Osteoblast (primary cell): Measurements from ENCODE around the gene SLCO2B1. TPM values are rescaled to one million over a fixed set of nuclear protein-coding genes. Genes with fewer than 3 reads are reported as not detected.
A peak's percentile ranks its signal among the peaks of the same experiment; 100 is the strongest.

Experiments
- DNase-seq: peaks from one replicate; pipeline ENCODE4 v3.0.0; 2011; ENCODE audit warnings: low spot score, mixed read lengths; ENCODE audit not compliant: insufficient read length; ENCODE audit errors: missing footprints
- H2AFZ ChIP-seq: 2 replicates; pipeline ENCODE4 v1.6.0; 2011; ENCODE audit warnings: mild to moderate bottlenecking, low read length
- H3K27ac ChIP-seq: 2 replicates; pipeline ENCODE4 v1.5.1; 2011; ENCODE audit warnings: mild to moderate bottlenecking, low read depth, low read length, moderate library complexity
- H3K27me3 ChIP-seq: 2 replicates; pipeline ENCODE4 v1.6.0; 2012; ENCODE audit warnings: mild to moderate bottlenecking, control low read depth, inconsistent platforms, low read length, moderate library complexity; ENCODE audit not compliant: insufficient read depth
- H3K36me3 ChIP-seq: 2 replicates; pipeline ENCODE4 v1.5.1; 2011; ENCODE audit warnings: mild to moderate bottlenecking, low read length, control low read depth, moderate library complexity; ENCODE audit not compliant: insufficient read depth
- H3K4me1 ChIP-seq: 2 replicates; pipeline ENCODE4 v1.5.1; 2011; ENCODE audit warnings: mild to moderate bottlenecking, low read length, control low read depth, moderate library complexity; ENCODE audit not compliant: insufficient read depth
- H3K4me2 ChIP-seq: 2 replicates; pipeline ENCODE4 v1.6.0; 2011; ENCODE audit warnings: mild to moderate bottlenecking, low read length; ENCODE audit not compliant: insufficient read depth
- H3K4me3 ChIP-seq: fragments of 200-600 bp; sonication (generic); 3 replicates; pipeline ENCODE4 v1.5.1; 2012; ENCODE audit warnings: mild to moderate bottlenecking, low read length, inconsistent platforms; ENCODE audit not compliant: insufficient read depth
- H3K79me2 ChIP-seq: 2 replicates; pipeline ENCODE4 v1.6.0; 2012; ENCODE audit warnings: mild to moderate bottlenecking, low read length, control low read depth, inconsistent platforms; ENCODE audit not compliant: insufficient read depth
- H3K9me3 ChIP-seq: 2 replicates; pipeline ENCODE4 v1.5.1; 2011; ENCODE audit warnings: low read depth, low read length, control low read depth
- H4K20me1 ChIP-seq: 2 replicates; pipeline ENCODE4 v1.6.0; 2012; ENCODE audit warnings: mild to moderate bottlenecking, low read length, control low read depth; ENCODE audit not compliant: insufficient read depth
- CTCF ChIP-seq: IDR thresholded peaks from 2 replicates; pipeline ENCODE4 v1.5.1; 2011; ENCODE audit warnings: mild to moderate bottlenecking, low read depth, low read length, moderate library complexity; ENCODE audit errors: extremely low read depth
- total RNA-seq: library from RNA; depleted of rRNA; stranded (reverse); fragments of >200 nt; gene quantifications from 2 replicates; pipeline ENCODE4 v1.2.3, GENCODE V29; 2012

The SLCO2B1 gene
- total RNA-seq, 1 donor = 0.72 TPM

GRCh38 chr11:75140269-75141138 lies 10.4 kb upstream of the SLCO2B1 start:
- H3K4me2 ChIP-seq = no peak overlapping the region
- no peaks in the 10 kb centered on the region for H3K9me3 ChIP-seq
- no peak overlapping the region for H3K4me3 ChIP-seq
- TF ChIP-seq CTCF = peak; percentile 94
- no peaks in the 10 kb centered on the region for H4K20me1 ChIP-seq
- H3K36me3 ChIP-seq = no peaks in the 10 kb centered on the region
- no peak overlapping the region for H2AFZ ChIP-seq
- no peaks in the 10 kb centered on the region for H3K79me2 ChIP-seq
- no peak overlapping the region for H3K27ac ChIP-seq
- H3K27me3 ChIP-seq = peaks cover 20% of the 10 kb centered on the region
- peak; percentile 86 for DNase-seq
- peaks cover 10% of the 10 kb centered on the region for H3K4me1 ChIP-seq

GRCh38 chr11:75141166-75141565 lies 9.7 kb upstream of the SLCO2B1 start:
- no peak overlapping the region for H3K4me2 ChIP-seq
- H3K36me3 ChIP-seq = no peaks in the 10 kb centered on the region
- H4K20me1 ChIP-seq = no peaks in the 10 kb centered on the region
- peaks cover 10% of the 10 kb centered on the region for H3K4me1 ChIP-seq
- TF ChIP-seq CTCF = no peak
- H3K4me3 ChIP-seq = no peak overlapping the region
- H3K27me3 ChIP-seq = peaks cover 23% of the 10 kb centered on the region
- H3K9me3 ChIP-seq = no peaks in the 10 kb centered on the region
- no peak overlapping the region for H3K27ac ChIP-seq
- peak; percentile 19 for DNase-seq
- no peak overlapping the region for H2AFZ ChIP-seq
- no peaks in the 10 kb centered on the region for H3K79me2 ChIP-seq

- H4K20me1 ChIP-seq = no peaks in the 10 kb centered on the region
- H3K4me3 ChIP-seq = no peak overlapping the region
Observed at GRCh38 chr11:75142714-75143419, 8.0 kb upstream of the SLCO2B1 start.

More at GRCh38 chr11:75142714-75143419, 8.0 kb upstream of the SLCO2B1 start:
- Histone ChIP-seq H3K27me3 (peaks cover 26% of the 10 kb centered on the region), H3K9me3 (no peaks in the 10 kb centered on the region), H3K4me2 (peak overlapping the region; percentile 51), H3K27ac (peak overlapping the region; percentile 57), H2AFZ (peak overlapping the region; percentile 87), H3K36me3 (no peaks in the 10 kb centered on the region), H3K79me2 (no peaks in the 10 kb centered on the region), H3K4me1 (peaks cover 10% of the 10 kb centered on the region)
- no peak for TF ChIP-seq CTCF
- peak; percentile 99 for DNase-seq
